ENCODE results near the gene ZNF648. TPM values are rescaled to one million over a fixed set of nuclear protein-coding genes. Genes with fewer than 3 reads are reported as not detected.

Gene ZNF648
- total and polyA plus RNA-seq, 8 donors: 0.06 to 0.18 (median 0.09) TPM; not detected in 1

DNA sequence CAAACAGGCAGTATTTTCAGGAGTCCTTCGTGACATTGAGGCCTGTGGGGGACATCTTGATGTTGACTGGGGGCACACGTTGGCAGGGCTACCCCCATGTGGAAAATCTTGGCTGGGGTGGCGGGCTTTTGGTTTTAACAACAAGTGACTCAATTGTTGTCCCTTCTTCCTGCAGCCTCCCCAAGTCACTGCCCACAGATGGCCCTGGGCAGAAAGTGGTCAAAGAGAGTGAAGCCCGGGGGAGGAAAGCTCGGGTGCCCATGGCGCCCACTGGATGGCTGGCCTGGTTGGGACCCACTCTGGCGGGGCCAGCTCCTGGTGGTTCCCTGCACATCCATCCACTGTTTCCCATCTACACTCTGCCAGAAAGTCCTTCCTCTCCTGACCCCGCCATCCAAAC lies 24.6 kb upstream of the ZNF648 start:
- intact Hi-C loops (cut with DNase I): loop anchor here in 1 of 2 donors (5.0 kb wide), 1 partner anchor 311 kb away; no protein-coding TSS in a partner anchor
- H3K27ac ChIP-seq: no peak overlapping the region
- no peaks in the 10 kb centered on the region for H3K9me3 ChIP-seq
- TF ChIP-seq, protein P1, sequence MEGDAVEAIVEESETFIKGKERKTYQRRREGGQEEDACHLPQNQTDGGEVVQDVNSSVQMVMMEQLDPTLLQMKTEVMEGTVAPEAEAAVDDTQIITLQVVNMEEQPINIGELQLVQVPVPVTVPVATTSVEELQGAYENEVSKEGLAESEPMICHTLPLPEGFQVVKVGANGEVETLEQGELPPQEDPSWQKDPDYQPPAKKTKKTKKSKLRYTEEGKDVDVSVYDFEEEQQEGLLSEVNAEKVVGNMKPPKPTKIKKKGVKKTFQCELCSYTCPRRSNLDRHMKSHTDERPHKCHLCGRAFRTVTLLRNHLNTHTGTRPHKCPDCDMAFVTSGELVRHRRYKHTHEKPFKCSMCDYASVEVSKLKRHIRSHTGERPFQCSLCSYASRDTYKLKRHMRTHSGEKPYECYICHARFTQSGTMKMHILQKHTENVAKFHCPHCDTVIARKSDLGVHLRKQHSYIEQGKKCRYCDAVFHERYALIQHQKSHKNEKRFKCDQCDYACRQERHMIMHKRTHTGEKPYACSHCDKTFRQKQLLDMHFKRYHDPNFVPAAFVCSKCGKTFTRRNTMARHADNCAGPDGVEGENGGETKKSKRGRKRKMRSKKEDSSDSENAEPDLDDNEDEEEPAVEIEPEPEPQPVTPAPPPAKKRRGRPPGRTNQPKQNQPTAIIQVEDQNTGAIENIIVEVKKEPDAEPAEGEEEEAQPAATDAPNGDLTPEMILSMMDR (IDR thresholded peaks at IDR 0.05): no peak
- no peaks in the 10 kb centered on the region for H3K27me3 ChIP-seq
- ATAC-seq (no peak), DNase-seq (no peak)
- no peaks in the 10 kb centered on the region for H3K36me3 ChIP-seq
- no peak overlapping the region for H3K4me3 ChIP-seq
- H3K4me1 ChIP-seq: peaks cover 2 to 24% of the 10 kb centered on the region in 2 donors

GRCh38 chr1:182085726-182086125 lies 24.2 kb upstream of the ZNF648 start:
- Histone ChIP-seq H3K36me3 (no peaks in the 10 kb centered on the region), H3K9me3 (no peaks in the 10 kb centered on the region), H3K4me1 (peaks cover 2 to 24% of the 10 kb centered on the region in 2 donors), H3K4me3 (no peak overlapping the region), H3K27ac (no peak overlapping the region), H3K27me3 (no peaks in the 10 kb centered on the region)
- ATAC-seq (no peak), DNase-seq (no peak)
- intact Hi-C loops (cut with DNase I): loop anchor here in 1 of 2 donors (5.0 kb wide), 1 partner anchor 312 kb away; no protein-coding TSS in a partner anchor
- TF ChIP-seq, protein P1 (IDR thresholded peaks at IDR 0.05): no peak

- peak; percentile 72 to 90 (median 86) for DNase-seq
- TF ChIP-seq, protein P1 (IDR thresholded peaks at IDR 0.05): peak; percentile 84 to 95
- Histone ChIP-seq H3K27me3 (no peaks in the 10 kb centered on the region), H3K4me1 (peaks cover 2 to 24% of the 10 kb centered on the region in 2 donors), H3K4me3 (no peak overlapping the region), H3K9me3 (no peaks in the 10 kb centered on the region), H3K36me3 (no peaks in the 10 kb centered on the region), H3K27ac (peak overlapping the region; percentile 13 to 31)
- intact Hi-C loops (cut with DNase I): loop anchor here in 1 of 2 donors (5.0 kb wide), 2 partner anchors 58 to 313 kb away; no protein-coding TSS in a partner anchor
- peak; percentile 97 for ATAC-seq
These were observed 23.2 kb upstream of the ZNF648 start for GRCh38 chr1:182084487-182085316.

DNA sequence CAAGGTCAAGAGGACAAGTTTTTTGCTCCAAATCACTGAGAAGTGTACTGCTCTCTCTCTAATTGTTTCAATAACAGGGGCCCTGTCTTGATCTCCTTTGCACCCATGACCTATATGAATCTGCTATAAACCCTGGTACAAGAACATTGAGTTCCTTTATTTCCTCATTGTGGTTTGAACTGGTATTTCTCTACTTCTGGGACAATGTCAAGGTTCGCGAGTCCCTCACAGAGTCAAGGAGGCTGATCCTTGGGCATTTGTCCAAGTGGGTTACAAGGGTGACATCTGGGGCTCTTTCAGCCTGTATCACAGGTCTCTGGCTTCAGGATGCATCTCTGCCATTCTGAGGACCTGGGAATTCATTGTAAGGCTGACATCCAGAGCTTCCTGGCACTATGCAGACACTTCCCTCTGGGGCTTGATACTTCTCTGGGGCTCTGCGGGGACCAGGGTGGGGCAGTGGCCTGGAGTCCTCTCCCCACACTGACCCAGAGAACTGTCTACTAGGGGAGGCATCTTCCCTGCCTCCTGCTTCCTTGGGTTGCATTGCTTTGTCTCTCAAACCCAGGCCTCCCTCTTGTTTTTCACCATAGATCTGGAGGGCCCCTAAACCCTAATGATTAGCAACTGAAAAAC lies 22.5 kb upstream of the ZNF648 start:
- intact Hi-C loops (cut with DNase I): loop anchor here in 1 of 2 donors (5.0 kb wide), 1 partner anchor 58 kb away; no protein-coding TSS in a partner anchor
- H3K36me3 ChIP-seq: no peaks in the 10 kb centered on the region
- TF ChIP-seq, protein P1 (IDR thresholded peaks at IDR 0.05): no peak
- H3K4me3 ChIP-seq: no peak overlapping the region
- no peak for DNase-seq
- peak overlapping the region in 1 of 2 donors; percentile 13 for H3K27ac ChIP-seq
- peak; percentile 13 for ATAC-seq
- peaks cover 2 to 24% of the 10 kb centered on the region in 2 donors for H3K4me1 ChIP-seq
- no peaks in the 10 kb centered on the region for H3K9me3 ChIP-seq
- H3K27me3 ChIP-seq: no peaks in the 10 kb centered on the region

All from left lung (tissue), 10 donors.